ENCODE results near the gene RBFOX2. TPM values are rescaled to one million over a fixed set of nuclear protein-coding genes. Genes with fewer than 3 reads are reported as not detected.

RBFOX2 gene
- total and polyA plus RNA-seq, 2 experiments from 2014 or later = 88.8 to 131 TPM

- TF ChIP-seq ZNF114 (CRISPR knock-in tag; IDR thresholded peaks at IDR 0.05) (no peak), EZH2 (IDR thresholded peaks at IDR 0.05; ENCODE audit: low read depth, unreplicated experiment) (no peak), ZNF462 (CRISPR knock-in tag; IDR thresholded peaks at IDR 0.05) (no peak), CREB1 (CRISPR knock-in tag; IDR thresholded peaks at IDR 0.05; ENCODE audit: low read depth) (no peak), STAT1 (IDR thresholded peaks at IDR 0.05; ENCODE audit: unreplicated experiment) (no peak)
These were observed 40.2 kb upstream of the RBFOX2 start (continued) for GRCh38 chr22:36068776-36069344.

GRCh38 chr22:36067235-36067558, 38.6 kb upstream of the RBFOX2 start:
- no peak overlapping the region for H3K4me2 ChIP-seq
- no peak overlapping the region for H3K27ac ChIP-seq (ENCODE audit: low read depth)
- Mint-ChIP-seq H3K27ac (no peak overlapping the region), H3K27me3 (ENCODE audit: insufficient read depth, low read depth, poor library complexity) (peaks cover 5% of the 10 kb centered on the region), H3K4me3 (no peak overlapping the region), H3K9me3 (peaks cover 3% of the 10 kb centered on the region; the same call in 1 of the 3 replicates), H3K4me1 (peaks cover 6% of the 10 kb centered on the region; the same call in 2 of the 3 replicates), H3K36me3 (ENCODE audit: low read depth) (no peaks in the 10 kb centered on the region)
- no peaks in the 10 kb centered on the region for H3F3A ChIP-seq (replicated peaks; ENCODE audit: low read depth)
- DNase-seq (ENCODE audit: low spot score) (no peak), ATAC-seq (no peak)
- H3K9me2 ChIP-seq (ENCODE audit: insufficient read depth) = no peaks in the 10 kb centered on the region
- no peaks in the 10 kb centered on the region for H3K36me3 ChIP-seq (ENCODE audit: insufficient read depth)
- no peaks in the 10 kb centered on the region for H4K20me1 ChIP-seq (replicated peaks; ENCODE audit: insufficient read depth)
- no peak overlapping the region for H3K4me3 ChIP-seq
- H2AFZ ChIP-seq = no peak overlapping the region
- no peaks in the 10 kb centered on the region for H3K79me2 ChIP-seq (replicated peaks; ENCODE audit: insufficient read depth)
- no peaks in the 10 kb centered on the region for H3K4me1 ChIP-seq (ENCODE audit: insufficient read depth)
- 0 out of 2 replicates have a peak, but pooled peaks cover 2% of the 10 kb centered on the region for H3K27me3 ChIP-seq (ENCODE audit: insufficient read depth)
- TF ChIP-seq REST (IDR thresholded peaks at IDR 0.05; ENCODE audit: unreplicated experiment) (no peak), ZNF331 (CRISPR knock-in tag; IDR thresholded peaks at IDR 0.05; ENCODE audit: low read depth) (no peak)

Measured in GM23338 (cell line).